Measurements from ENCODE around the gene HINFP. TPM values are rescaled to one million over a fixed set of nuclear protein-coding genes. Genes with fewer than 3 reads are reported as not detected.

The HINFP gene, protein sequence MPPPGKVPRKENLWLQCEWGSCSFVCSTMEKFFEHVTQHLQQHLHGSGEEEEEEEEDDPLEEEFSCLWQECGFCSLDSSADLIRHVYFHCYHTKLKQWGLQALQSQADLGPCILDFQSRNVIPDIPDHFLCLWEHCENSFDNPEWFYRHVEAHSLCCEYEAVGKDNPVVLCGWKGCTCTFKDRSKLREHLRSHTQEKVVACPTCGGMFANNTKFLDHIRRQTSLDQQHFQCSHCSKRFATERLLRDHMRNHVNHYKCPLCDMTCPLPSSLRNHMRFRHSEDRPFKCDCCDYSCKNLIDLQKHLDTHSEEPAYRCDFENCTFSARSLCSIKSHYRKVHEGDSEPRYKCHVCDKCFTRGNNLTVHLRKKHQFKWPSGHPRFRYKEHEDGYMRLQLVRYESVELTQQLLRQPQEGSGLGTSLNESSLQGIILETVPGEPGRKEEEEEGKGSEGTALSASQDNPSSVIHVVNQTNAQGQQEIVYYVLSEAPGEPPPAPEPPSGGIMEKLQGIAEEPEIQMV
- total RNA-seq, result 10 to 100 TPM; 21.9 to 36.1 (median 27.0) TPM

DNA sequence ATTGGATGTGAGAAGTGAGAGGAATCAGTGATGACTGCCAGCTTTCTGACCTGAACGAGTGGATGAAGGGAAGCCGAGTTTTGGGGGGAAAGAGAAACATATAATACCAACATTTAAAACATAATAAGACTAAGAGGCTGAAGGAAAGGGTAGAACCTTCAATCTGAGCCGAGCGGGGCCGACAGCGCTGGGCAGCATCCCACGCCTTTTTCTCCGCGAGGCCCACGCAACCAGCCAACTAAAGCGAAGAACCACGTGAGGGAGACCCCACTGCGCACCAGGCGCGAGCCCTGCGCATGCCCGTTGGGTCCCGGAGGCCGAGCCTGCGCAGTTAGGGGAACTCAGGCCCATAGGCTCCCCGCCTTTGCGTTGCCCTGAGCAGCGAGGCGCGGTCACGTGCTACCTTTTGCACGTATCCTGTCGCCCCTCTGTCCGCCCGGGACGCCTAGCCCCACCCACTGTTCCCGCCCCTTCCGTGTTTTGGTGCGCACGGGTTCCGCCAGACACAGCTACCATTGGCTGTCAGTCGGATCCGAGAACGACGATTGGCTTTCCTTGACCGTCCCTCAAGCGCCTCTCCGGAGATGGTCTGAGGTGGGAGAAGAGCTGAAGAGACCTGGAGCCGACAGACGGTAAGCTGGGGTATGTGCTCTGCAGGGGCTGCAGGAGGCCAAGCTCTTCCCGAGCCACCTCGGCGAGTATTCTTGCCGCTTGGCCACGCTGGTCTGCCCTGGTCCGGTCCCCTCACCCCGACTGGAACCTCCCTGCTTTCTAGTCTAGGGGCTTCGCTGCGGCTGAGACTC is at the start of gene HINFP:
Gene HINFP, plus strand, starts transcription at position 573 of the 803 bp plus-strand sequence. CDS start 5,365 bp downstream, outside the sequence.
- Histone ChIP-seq H3K27me3 (no peaks in the 10 kb centered on the region), H3K36me3 (peaks cover 0 to 37% (median 9%) of the 10 kb centered on the region in 3 donors), H3K27ac (peak within 1 kb of the TSS; percentile 72 to 92 (median 84)), H3K9me3 (no peaks in the 10 kb centered on the region), H3K4me3 (peak within 1 kb of the TSS; percentile 66 to 98 (median 78)), H3K4me1 (peaks cover 0 to 28% (median 11%) of the 10 kb centered on the region in 4 donors)
- peak; percentile 99 for DNase-seq (ENCODE audit: low spot score in 2 of 2)
- 1 to 2% methylated on average over 15 to 52 of the region's 54 CpGs for WGBS, 2 donors
- TF ChIP-seq, protein P1, sequence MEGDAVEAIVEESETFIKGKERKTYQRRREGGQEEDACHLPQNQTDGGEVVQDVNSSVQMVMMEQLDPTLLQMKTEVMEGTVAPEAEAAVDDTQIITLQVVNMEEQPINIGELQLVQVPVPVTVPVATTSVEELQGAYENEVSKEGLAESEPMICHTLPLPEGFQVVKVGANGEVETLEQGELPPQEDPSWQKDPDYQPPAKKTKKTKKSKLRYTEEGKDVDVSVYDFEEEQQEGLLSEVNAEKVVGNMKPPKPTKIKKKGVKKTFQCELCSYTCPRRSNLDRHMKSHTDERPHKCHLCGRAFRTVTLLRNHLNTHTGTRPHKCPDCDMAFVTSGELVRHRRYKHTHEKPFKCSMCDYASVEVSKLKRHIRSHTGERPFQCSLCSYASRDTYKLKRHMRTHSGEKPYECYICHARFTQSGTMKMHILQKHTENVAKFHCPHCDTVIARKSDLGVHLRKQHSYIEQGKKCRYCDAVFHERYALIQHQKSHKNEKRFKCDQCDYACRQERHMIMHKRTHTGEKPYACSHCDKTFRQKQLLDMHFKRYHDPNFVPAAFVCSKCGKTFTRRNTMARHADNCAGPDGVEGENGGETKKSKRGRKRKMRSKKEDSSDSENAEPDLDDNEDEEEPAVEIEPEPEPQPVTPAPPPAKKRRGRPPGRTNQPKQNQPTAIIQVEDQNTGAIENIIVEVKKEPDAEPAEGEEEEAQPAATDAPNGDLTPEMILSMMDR (IDR thresholded peaks at IDR 0.05), result peak in 1 of 5 experiments; percentile 25
- TF ChIP-seq POLR2A (IDR thresholded peaks at IDR 0.05), result peak in 1 of 2 donors; percentile 83
- peak; percentile 84 to 95 for TF ChIP-seq EP300 (IDR thresholded peaks at IDR 0.05)

DNA sequence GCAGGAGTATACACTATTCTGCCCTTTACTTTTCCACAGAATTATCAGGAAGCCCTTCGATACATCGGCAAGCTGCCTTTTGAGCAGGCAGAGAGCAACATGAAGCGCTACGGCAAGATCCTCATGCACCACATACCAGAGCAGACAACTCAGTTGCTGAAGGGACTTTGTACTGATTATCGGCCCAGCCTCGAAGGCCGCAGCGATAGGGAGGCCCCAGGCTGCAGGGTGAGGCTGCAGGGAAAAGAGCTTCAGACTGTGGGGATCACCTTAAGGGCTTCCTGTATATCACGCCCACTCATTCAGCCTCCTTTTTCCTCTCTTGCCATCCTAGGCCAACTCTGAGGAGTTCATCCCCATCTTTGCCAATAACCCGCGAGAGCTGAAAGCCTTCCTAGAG is 43.5 kb upstream of the HINFP start:
- Histone ChIP-seq H3K9me3 (no peaks in the 10 kb centered on the region), H3K4me1 (peaks cover 0 to 18% (median 0%) of the 10 kb centered on the region in 4 donors), H3K27me3 (no peaks in the 10 kb centered on the region), H3K36me3 (peaks cover 9 to 98% (median 53%) of the 10 kb centered on the region in 3 donors), H3K27ac (no peak overlapping the region), H3K4me3 (no peak overlapping the region)
- no peak for DNase-seq (ENCODE audit: low spot score in 2 of 2)
- TF ChIP-seq POLR2A (IDR thresholded peaks at IDR 0.05), result no peak
- no peak for TF ChIP-seq EP300 (IDR thresholded peaks at IDR 0.05)
- TF ChIP-seq, protein P1 (IDR thresholded peaks at IDR 0.05), result no peak
- 96 to 97% methylated on average over 11 of the region's 11 CpGs for WGBS, 2 donors

DNA sequence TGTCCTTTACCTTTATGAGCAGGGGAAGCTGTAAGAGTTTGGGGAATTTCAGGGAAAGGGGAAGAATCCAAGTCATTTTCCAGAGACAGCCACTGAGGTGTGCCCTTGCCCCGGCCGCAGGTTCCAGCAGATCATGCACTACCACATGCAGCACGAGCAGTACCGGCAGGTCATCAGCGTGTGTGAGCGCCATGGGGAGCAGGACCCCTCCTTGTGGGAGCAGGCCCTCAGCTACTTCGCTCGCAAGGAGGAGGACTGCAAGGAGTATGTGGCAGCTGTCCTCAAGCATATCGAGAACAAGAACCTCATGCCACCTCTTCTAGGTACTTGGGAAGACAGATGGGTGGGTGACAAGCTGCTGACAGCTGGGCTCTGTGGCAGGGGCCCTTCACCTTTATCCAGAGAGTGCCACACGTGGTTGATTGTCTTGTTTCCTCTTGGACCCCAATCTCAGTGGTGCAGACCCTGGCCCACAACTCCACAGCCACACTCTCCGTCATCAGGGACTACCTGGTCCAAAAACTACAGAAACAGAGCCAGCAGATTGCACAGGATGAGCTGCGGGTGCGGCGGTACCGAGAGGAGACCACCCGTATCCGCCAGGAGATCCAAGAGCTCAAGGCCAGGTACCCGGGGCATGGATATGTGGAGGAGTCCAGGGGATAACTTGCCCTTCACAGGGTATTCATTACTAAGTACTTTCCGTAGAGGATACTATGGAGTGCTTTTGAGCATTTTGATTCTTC is 42.5 kb upstream of the HINFP start:
- no peak for DNase-seq (ENCODE audit: low spot score in 2 of 2)
- 87 to 96% methylated on average over 19 of the region's 19 CpGs for WGBS, 2 donors
- peaks cover 6 to 88% (median 43%) of the 10 kb centered on the region in 3 donors for H3K36me3 ChIP-seq

DNA sequence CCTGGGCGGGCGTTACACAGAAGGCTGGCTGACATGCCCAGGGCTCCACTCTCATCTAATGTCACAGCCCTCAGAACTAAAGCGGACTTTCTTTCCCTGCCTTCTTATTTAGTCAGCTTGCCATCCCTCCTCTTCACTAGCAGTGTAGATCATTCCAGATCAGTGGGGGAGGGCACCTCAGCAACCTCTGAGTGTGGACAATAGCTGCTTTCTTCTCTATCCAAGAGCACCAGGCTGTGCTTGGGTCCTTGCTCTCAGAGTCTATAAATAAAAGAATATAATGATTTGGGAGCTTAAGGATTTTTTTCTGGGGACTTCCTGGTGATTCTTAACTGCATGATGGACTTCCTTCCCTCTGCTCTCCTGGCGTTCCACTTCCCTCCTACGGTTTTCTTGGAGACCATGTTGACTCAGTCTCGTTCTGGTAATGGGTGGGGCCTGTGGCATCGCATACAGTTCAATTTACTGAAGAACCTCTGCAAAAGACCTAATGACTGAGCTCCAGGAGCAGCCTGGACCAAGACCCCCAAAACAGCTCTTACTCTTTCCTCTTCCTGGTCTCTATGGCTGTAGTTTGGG is 39.6 kb upstream of the HINFP start:
- TF ChIP-seq POLR2A (IDR thresholded peaks at IDR 0.05) (no peak), EP300 (IDR thresholded peaks at IDR 0.05) (peak in 1 of 2 donors; percentile 31)
- Histone ChIP-seq H3K4me3 (no peak overlapping the region), H3K9me3 (no peaks in the 10 kb centered on the region), H3K27ac (peak overlapping the region; percentile 27 to 80 (median 46)), H3K27me3 (no peaks in the 10 kb centered on the region), H3K36me3 (peaks cover 3 to 60% (median 34%) of the 10 kb centered on the region in 3 donors), H3K4me1 (peaks cover 0 to 35% (median 10%) of the 10 kb centered on the region in 4 donors)
- 27 to 47% methylated on average over 7 of the region's 7 CpGs for WGBS, 2 donors
- no peak for DNase-seq (ENCODE audit: low spot score in 2 of 2)

More for the DNA sequence above, 42.5 kb upstream of the HINFP start:
- TF ChIP-seq EP300 (IDR thresholded peaks at IDR 0.05) (no peak), POLR2A (IDR thresholded peaks at IDR 0.05) (no peak)
- TF ChIP-seq, protein P1 (IDR thresholded peaks at IDR 0.05), result no peak
- H3K4me1 ChIP-seq, result peaks cover 0 to 18% (median 0%) of the 10 kb centered on the region in 4 donors
- H3K27ac ChIP-seq, result no peak overlapping the region
- no peak overlapping the region for H3K4me3 ChIP-seq
- H3K27me3 ChIP-seq, result no peaks in the 10 kb centered on the region
- no peaks in the 10 kb centered on the region for H3K9me3 ChIP-seq

All from tibial nerve (tissue), 4 donors.